Mucosa of rectum (tissue), 2 donors: Measurements from ENCODE around the gene PHPT1.

Experiments
- H3K27ac ChIP-seq, 2 donors: one replicate each; pipeline ENCODE4 v1.7.0; 2013; ENCODE audit warnings: inconsistent platforms in 2 of 2, low read depth in 2 of 2, low read length in 2 of 2
- H3K27me3 ChIP-seq, 2 donors: one replicate each; pipeline ENCODE4 v1.7.0; 2013; ENCODE audit warnings: low read length in 2 of 2; ENCODE audit not compliant: control insufficient read depth in 2 of 2, insufficient read depth in 2 of 2
- H3K36me3 ChIP-seq, 2 donors: one replicate each; pipeline ENCODE4 v1.7.0; 2013; ENCODE audit warnings: low read length in 2 of 2; ENCODE audit not compliant: control insufficient read depth in 2 of 2, insufficient read depth in 2 of 2
- H3K4me1 ChIP-seq, 2 donors: one replicate each; pipeline ENCODE4 v1.7.0; 2013; ENCODE audit warnings: low read length in 2 of 2, mild to moderate bottlenecking in 1 of 2; ENCODE audit not compliant: control insufficient read depth in 2 of 2, insufficient read depth in 2 of 2
- H3K4me3 ChIP-seq, 2 donors: one replicate each; pipeline ENCODE4 v1.7.0; 2013; ENCODE audit warnings: low read length in 2 of 2
- H3K9ac ChIP-seq, 2 donors: one replicate each; pipeline ENCODE4 v1.7.0; 2013; ENCODE audit warnings: low read length in 2 of 2, low read depth in 1 of 2, mild to moderate bottlenecking in 1 of 2
- H3K9me3 ChIP-seq, 2 donors: one replicate each; pipeline ENCODE4 v1.7.0; 2013; ENCODE audit warnings: low read length in 2 of 2; ENCODE audit not compliant: control insufficient read depth in 2 of 2
- donor health status: healthy.
- donor health status: Normal muscosa, but diverticular disease.

Gene PHPT1

GRCh38 chr9:136856541-136857141, 7.4 kb downstream of the PHPT1 start:
- Histone ChIP-seq H3K4me1 (peaks cover 45 to 53% of the 10 kb centered on the region in 2 donors), H3K4me3 (no peak overlapping the region), H3K9me3 (no peaks in the 10 kb centered on the region), H3K9ac (peak overlapping the region in 1 of 2 donors; percentile 80), H3K27ac (peak overlapping the region; percentile 95 to 96), H3K36me3 (peaks cover 9 to 10% of the 10 kb centered on the region in 2 donors), H3K27me3 (no peaks in the 10 kb centered on the region)

DNA sequence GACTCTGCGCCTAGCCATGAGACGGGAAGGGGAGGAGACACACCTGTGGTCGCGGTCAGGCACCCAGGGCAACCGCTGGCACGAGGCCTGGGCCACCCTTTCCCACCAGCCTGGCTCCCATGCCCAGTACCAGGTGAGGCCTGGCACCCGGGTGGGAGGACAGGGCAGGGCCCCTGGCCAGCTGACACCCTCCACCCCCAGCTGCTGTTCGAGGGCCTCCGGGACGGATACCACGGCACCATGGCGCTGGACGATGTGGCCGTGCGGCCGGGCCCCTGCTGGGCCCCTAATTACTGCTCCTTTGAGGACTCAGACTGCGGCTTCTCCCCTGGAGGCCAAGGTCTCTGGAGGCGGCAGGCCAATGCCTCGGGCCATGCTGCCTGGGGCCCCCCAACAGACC, 8.0 kb downstream of the PHPT1 start:
- peaks cover 14 to 15% of the 10 kb centered on the region in 2 donors for H3K36me3 ChIP-seq
- H3K4me1 ChIP-seq = peaks cover 47 to 57% of the 10 kb centered on the region in 2 donors
- no peaks in the 10 kb centered on the region for H3K27me3 ChIP-seq
- no peak overlapping the region for H3K4me3 ChIP-seq
- peak overlapping the region in 1 of 2 donors; percentile 80 for H3K9ac ChIP-seq
- H3K27ac ChIP-seq = peak overlapping the region; percentile 95 to 96
- no peaks in the 10 kb centered on the region for H3K9me3 ChIP-seq

DNA sequence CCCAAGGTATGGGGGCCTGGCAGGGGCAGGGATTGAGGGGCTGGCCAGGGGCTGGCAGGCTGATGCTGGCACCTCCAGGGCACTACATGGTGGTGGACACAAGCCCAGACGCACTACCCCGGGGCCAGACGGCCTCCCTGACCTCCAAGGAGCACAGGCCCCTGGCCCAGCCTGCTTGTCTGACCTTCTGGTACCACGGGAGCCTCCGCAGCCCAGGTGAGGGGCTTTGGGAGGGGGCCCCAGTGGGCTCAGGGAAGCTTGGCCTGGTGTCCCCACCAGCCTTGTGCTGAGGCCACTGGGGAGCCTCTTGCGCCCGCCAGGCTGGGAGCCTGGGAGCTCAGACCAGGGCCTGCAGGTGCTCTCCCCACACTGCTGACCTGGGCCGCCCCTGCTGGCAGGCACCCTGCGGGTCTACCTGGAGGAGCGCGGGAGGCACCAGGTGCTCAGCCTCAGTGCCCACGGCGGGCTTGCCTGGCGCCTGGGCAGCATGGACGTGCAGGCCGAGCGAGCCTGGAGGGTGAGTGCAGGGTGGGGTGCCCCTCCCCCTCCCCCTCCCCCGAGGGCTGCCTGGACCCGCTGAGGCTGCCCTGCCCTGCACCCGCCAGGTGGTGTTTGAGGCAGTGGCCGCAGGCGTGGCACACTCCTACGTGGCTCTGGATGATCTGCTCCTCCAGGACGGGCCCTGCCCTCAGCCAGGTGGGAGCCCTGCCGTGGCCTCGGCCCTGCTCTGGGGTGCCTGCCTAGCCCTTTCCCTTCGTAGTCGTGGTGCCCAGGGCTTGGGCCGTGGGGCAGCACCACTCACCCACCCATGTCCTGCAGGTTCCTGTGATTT, 8.6 kb downstream of the PHPT1 start:
- no peaks in the 10 kb centered on the region for H3K9me3 ChIP-seq
- H3K27ac ChIP-seq = peak overlapping the region; percentile 95 to 96
- H3K9ac ChIP-seq = peak overlapping the region; percentile 52 to 80
- no peaks in the 10 kb centered on the region for H3K27me3 ChIP-seq
- H3K36me3 ChIP-seq = peaks cover 21% of the 10 kb centered on the region in 2 donors
- H3K4me1 ChIP-seq = peaks cover 47 to 57% of the 10 kb centered on the region in 2 donors
- H3K4me3 ChIP-seq = peak overlapping the region in 1 of 2 donors; percentile 16

- Histone ChIP-seq H3K9ac (peak overlapping the region; percentile 52 to 80), H3K36me3 (peaks cover 27 to 28% of the 10 kb centered on the region in 2 donors), H3K9me3 (no peaks in the 10 kb centered on the region), H3K27ac (peak overlapping the region; percentile 95 to 96), H3K27me3 (no peaks in the 10 kb centered on the region), H3K4me3 (peak overlapping the region in 1 of 2 donors; percentile 16), H3K4me1 (peaks cover 47 to 57% of the 10 kb centered on the region in 2 donors)
Observed at GRCh38 chr9:136858452-136858843, 9.2 kb downstream of the PHPT1 start.

DNA sequence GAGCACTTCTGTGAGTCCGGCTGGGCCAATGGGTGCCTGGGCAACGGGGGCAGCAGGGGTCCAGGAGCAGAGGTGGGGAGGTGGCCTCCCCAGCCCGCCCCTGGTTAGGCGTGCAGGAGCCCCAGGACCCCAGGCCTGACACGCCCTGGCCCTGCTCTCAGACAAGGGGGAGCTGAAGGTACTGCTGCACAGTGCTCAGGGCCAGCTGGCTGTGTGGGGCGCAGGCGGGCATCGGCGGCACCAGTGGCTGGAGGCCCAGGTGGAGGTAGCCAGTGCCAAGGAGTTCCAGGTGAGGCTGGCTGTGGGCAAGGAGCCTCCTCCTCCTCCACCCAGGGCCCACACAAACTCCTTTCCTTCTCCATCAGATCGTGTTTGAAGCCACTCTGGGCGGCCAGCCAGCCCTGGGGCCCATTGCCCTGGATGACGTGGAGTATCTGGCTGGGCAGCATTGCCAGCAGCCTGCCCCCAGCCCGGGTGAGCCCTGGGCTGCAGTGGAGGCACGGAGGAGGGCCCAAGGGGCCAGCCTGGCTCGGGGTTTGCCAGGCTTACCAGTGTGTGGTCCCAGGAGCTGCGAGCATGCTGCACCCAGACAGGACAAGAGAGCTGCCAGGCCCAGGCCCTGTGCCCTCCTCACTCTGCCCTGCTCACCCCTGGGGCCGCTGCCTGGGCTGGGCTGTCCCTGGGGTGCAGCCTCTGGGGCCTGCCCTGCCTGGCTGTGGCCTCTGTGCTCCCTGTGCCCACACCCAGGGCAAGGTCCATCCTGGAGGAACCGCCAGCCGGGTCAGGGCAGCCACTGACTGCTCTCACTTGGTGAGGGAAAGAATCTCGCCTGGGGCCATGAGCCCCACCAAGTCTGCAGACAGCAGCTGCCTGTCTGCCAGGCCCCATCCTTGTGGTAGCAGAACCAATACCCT, 9.9 kb downstream of the PHPT1 start:
- Histone ChIP-seq H3K27me3 (no peaks in the 10 kb centered on the region), H3K4me3 (peak overlapping the region; percentile 26 to 33), H3K36me3 (peaks cover 30 to 34% of the 10 kb centered on the region in 2 donors), H3K9ac (peak overlapping the region; percentile 52 to 80), H3K27ac (peak overlapping the region; percentile 95 to 96), H3K4me1 (peaks cover 50 to 57% of the 10 kb centered on the region in 2 donors), H3K9me3 (no peaks in the 10 kb centered on the region)

- peak overlapping the region; percentile 47 to 80 for H3K9ac ChIP-seq
- H3K27ac ChIP-seq = peak overlapping the region; percentile 95 to 96
Observed at GRCh38 chr9:136860529-136860928, 11.3 kb downstream of the PHPT1 start.

DNA sequence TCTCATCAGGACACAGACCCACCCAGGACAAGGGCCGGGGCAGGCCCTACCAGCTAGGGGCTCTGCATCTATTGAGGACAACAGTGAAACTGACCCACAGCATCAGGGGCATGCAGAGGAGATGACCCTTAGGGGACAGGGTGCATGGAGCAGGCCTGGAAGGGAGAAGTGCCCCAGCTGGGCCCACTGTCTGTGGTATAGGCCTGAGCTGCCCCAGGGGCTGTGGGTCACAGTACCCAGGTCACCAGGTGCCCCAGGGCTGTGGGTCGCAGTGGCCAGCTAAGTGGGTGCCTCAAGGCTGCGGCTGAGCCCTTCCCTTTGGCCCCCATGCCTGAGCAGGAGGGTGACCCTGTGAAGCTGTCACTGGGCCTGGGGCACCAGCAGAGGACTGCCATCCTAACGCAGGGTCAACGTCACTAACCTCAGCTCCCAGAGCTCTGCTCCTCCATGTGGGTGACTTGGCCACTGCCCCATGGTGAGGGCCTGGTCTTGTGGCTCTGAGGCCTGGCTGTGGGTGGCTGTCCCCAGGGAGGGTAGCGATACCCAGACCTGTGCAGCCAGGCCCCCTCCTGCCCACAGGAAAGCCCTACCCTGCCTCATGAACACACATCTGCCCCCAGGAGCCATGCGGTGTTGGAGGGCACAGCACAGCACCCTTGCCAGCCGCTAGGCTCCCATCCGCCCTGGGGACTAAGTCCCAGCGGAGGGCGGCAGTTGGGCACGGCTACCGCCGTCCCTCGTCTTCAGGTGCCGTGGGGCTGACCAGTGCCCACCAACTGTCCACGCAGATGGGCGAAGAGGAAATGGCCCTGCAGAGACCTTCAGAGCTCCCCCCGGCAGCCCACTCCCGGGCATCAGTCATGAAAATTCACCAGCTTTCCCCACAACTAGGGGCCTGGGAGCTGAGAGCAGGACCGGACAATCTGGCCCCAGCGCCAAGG, 12.0 kb downstream of the PHPT1 start:
- H3K9ac ChIP-seq = peak overlapping the region; percentile 47 to 80
- H3K4me1 ChIP-seq = peaks cover 55 to 61% of the 10 kb centered on the region in 2 donors
- no peaks in the 10 kb centered on the region for H3K9me3 ChIP-seq
- H3K27ac ChIP-seq = peak overlapping the region; percentile 95 to 96
- H3K27me3 ChIP-seq = no peaks in the 10 kb centered on the region
- no peak overlapping the region for H3K4me3 ChIP-seq
- H3K36me3 ChIP-seq = peaks cover 30 to 34% of the 10 kb centered on the region in 2 donors

More at GRCh38 chr9:136860529-136860928, 11.3 kb downstream of the PHPT1 start:
- H3K36me3 ChIP-seq = peaks cover 30 to 34% of the 10 kb centered on the region in 2 donors
- no peaks in the 10 kb centered on the region for H3K27me3 ChIP-seq
- no peak overlapping the region for H3K4me3 ChIP-seq
- H3K4me1 ChIP-seq = peaks cover 55 to 61% of the 10 kb centered on the region in 2 donors
- no peaks in the 10 kb centered on the region for H3K9me3 ChIP-seq

DNA sequence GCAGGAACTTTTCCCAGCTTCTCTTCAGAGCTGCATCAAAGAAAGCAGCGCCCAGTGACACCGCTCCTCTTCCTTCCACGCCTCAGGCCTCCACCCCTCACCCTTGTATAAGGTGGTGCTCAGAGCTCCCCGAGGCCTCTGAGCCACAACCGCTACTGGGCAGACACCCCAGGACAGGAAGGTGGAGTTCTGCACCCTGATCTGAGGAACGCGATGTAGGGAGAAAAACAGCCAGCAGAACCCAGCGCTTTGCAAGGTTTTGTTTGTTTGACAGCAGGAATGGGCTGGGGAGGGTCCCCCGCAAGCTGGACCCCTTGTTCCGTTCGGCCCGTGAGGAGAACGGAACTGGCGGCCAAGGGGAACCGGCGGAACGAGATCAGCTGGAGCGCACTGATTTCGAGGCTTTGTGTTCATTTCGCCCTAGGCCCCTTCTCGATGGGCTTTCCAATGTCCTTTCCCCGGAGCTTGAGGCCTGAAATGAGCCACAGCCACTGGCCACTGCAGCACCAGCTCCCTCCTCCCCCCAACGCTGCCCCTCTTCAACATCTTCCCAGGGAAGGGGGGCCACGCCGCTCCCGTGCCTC, 12.8 kb downstream of the PHPT1 start:
- Histone ChIP-seq H3K9ac (no peak overlapping the region), H3K36me3 (peaks cover 30 to 34% of the 10 kb centered on the region in 2 donors), H3K27me3 (no peaks in the 10 kb centered on the region), H3K4me1 (peaks cover 51 to 57% of the 10 kb centered on the region in 2 donors), H3K27ac (no peak overlapping the region), H3K4me3 (no peak overlapping the region), H3K9me3 (no peaks in the 10 kb centered on the region)
